ENCODE measurements around the gene JUN. TPM values are rescaled to one million over a fixed set of nuclear protein-coding genes. Genes with fewer than 3 reads are reported as not detected.
"Not testable (repeated sequence)": the region's sequence is repeated elsewhere in the genome, so short reads cannot be mapped to it uniquely, and the experiment has no call there.

The JUN gene
- polyA plus RNA-seq, 4 donors = 55.4 to 214 (median 88.0) TPM

GRCh38 chr1:58809325-58810010 is 25.6 kb upstream of the JUN start:
- DNase-seq (ENCODE audit: low read depth in 4 of 4, low spot score in 2 of 4) = no peak

GRCh38 chr1:58808077-58808476 is 24.2 kb upstream of the JUN start:
- DNase-seq (ENCODE audit: low read depth in 4 of 4, low spot score in 2 of 4) = no peak

- no peak for DNase-seq (ENCODE audit: low read depth in 4 of 4, low spot score in 2 of 4)
Measured at GRCh38 chr1:58805716-58806571, 22.1 kb upstream of the JUN start.

DNA sequence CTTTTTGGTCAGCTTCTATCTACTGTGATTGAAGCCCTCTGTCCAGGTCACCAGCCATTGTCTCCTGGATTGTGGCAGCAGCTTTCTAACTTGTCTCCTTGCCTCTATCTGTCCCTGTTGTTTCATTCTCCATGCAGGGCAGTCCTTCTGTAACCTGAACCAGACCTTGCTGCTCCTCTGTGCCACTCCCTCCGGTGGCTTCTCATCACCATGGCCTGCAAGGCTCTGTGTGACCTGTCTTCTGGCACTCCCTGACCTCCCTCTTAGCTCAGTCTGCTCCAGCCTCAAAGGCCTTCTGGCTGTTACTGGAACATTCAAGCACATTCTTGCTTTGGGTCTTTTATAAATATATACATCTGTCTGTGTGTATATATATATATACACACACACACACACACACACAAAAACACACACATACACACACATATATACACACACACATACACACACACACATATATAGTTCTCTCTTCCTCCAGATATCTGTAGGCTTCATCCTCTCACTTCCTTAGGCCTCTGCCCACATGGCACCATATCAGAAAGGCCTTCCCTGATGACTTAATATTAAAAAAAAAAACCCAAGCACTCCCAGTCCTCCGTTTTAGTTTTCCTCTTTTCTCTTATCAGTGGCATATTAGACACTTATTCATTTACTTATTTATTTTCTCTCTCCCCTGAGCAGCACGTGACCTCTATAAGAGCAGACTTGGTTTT is 21.2 kb upstream of the JUN start:
- DNase-seq (ENCODE audit: low read depth in 4 of 4, low spot score in 2 of 4) = no peak

- no peak for DNase-seq (ENCODE audit: low read depth in 4 of 4, low spot score in 2 of 4)
Measured at GRCh38 chr1:58803858-58804257, 20.0 kb upstream of the JUN start.

GRCh38 chr1:58802640-58803399 is 19.0 kb upstream of the JUN start:
- no peak for DNase-seq (ENCODE audit: low read depth in 4 of 4, low spot score in 2 of 4)

- DNase-seq (ENCODE audit: low read depth in 4 of 4, low spot score in 2 of 4) = not testable (repeated sequence)
Measured at GRCh38 chr1:58801286-58801685, 17.4 kb upstream of the JUN start.

GRCh38 chr1:58799650-58800049 is 15.8 kb upstream of the JUN start:
- no peak for DNase-seq (ENCODE audit: low read depth in 4 of 4, low spot score in 2 of 4)

- DNase-seq (ENCODE audit: low read depth in 4 of 4, low spot score in 2 of 4) = no peak
Measured at GRCh38 chr1:58798910-58799442, 15.1 kb upstream of the JUN start.

DNA sequence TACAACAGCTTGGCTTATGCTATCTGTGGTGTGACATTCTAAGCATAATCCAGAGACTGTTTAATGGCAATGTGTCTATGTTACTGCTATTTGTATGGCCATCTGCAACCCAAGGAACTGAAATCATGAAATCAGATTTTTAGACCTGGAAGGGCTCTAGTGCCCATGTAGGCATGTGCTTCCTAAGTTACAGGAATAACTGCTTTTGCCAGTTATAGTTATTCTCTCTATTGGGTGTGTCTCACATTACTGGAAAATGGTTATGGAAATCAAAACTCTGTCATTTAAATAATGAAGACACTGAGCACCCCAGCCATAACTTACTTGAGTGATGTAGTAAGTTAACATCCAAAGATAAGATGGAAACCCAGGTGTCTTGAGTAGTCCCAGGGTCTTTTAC is 12.6 kb upstream of the JUN start:
- no peak for DNase-seq (ENCODE audit: low read depth in 4 of 4, low spot score in 2 of 4)

- no peak for DNase-seq (ENCODE audit: low read depth in 4 of 4, low spot score in 2 of 4)
Measured at GRCh38 chr1:58794585-58794984, 10.7 kb upstream of the JUN start.

DNA sequence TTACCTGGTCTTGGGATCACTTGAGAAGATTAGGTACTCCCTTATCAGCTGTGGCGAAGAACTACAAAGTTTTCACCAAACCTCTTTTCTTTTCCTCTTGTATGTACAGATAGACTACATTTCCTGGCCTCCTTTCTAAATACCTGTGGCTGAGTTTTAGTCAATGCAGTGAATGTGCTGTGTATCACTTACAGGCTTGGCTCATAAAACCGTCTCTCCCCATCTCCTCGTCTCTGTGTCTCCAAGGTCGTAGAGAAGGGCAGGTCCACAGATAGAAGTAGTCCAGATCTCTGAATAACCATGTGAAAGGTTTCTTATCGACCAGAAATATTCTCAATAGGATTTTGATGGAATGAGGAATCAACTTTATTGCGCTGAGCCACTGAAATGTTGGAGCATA is 9.0 kb upstream of the JUN start:
- no peak for DNase-seq (ENCODE audit: low read depth in 4 of 4, low spot score in 2 of 4)

DNA sequence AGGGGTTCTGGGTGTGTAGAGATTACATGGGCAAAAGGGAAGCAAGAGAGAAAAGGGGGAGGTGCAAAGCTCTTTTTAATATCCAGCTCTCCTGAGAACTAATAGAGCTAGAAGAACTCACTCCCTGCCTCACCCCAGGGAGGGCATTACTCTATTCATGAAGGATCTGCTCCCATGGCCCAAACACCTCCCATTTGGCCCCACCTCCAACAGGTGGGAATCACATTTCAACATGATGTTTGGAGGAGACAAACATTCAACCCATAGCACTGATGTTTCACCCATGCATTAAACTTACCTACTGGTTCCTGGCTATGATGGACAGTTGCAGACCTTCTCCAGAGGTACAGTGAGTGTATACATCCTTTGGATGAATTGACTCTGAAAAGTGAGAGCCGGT is 7.3 kb upstream of the JUN start:
- no peak for DNase-seq (ENCODE audit: low read depth in 4 of 4, low spot score in 2 of 4)

DNA sequence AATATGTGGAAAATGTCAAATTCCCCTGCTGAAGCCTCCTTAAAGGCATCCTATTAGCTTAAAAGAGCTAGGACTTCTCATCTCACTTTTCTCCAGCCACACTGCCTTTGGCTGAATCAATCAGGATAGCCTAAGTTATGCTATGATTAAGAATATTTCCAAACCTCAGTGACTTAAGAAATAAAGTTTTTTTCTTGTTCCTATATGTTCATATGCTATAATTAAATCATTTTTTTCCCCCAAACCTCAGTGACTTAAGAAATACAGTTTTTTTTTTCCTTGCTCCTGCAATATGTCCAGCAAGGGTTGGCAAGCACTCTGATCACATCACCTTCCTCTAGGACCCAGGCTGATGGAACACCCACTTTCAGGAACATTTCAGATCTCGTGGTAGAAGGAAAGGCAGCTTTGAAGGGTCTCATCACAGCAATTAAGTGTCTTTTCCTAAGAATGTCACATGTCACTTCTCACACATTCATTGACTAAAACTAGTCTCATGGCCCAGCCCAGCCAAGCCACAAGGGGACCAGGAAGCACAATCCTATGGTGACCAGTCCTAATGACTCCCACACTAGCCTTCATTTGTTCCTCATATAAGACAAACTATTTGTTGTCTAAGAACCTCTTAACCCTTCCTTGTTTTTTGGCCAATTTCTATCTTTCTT is 6.3 kb upstream of the JUN start:
- no peak for DNase-seq (ENCODE audit: low read depth in 4 of 4, low spot score in 2 of 4)

DNA sequence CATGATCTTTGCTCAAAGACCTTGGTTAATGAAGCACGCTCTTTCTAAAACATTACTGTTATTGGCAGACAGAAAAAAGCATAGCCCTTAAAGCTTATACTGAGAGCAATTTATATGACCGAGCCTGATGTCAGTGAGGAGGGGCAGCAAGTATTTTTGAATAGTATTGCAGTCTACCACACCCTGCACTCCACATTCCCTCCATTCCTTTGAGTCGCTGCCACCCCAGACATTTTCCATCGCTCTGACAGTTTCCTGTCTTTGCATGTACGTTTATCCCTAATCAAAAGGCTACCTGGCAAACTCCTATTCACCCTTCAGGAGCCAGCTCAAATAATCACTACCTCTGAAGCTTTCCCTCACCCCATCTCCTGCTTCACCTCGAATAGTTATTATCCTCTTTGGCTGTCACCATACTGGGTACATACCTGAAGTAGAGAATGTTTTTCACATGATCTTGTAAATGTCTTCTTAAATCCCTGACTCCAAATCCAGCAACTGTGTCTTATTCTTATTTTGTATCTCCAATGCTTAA is 5.5 kb upstream of the JUN start:
- no peak for DNase-seq (ENCODE audit: low read depth in 4 of 4, low spot score in 2 of 4)

DNA sequence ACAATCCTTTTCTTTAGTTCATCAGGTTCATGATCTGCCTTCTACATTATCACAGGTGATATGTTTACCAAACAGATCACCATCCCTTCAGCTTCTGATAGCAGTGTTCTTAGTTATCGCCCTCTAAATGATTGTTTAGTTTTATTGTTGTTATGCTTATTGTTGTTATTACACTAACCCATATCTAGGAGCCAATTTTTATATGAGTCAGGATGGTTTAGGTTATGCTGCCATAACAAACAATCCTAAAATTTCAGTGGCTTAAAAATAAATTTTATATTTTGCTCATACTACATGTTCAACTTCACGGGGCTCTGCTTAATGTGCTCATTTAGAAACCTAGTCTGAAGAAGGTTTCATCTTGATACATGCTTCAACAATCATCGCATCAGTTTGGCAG is 4.4 kb upstream of the JUN start:
- no peak for DNase-seq (ENCODE audit: low read depth in 4 of 4, low spot score in 2 of 4)

GRCh38 chr1:58786927-58787245 is 3.0 kb upstream of the JUN start:
- no peak for DNase-seq (ENCODE audit: low read depth in 4 of 4, low spot score in 2 of 4)

- no peak for DNase-seq (ENCODE audit: low read depth in 4 of 4, low spot score in 2 of 4)
Measured at GRCh38 chr1:58786184-58786926, 2.5 kb upstream of the JUN start.

- peak in 2 of 4 donors; percentile 70 to 78 for DNase-seq (ENCODE audit: low read depth in 4 of 4, low spot score in 2 of 4)
Measured at GRCh38 chr1:58785442-58786058, 1.7 kb upstream of the JUN start.
